ENCODE measurements around the gene RRAS.

GRCh38 chr19:49635530-49636232 is 4.3 kb downstream of the RRAS start:
- TF ChIP-seq CTCF (IDR thresholded peaks at IDR 0.05; ENCODE audit: low read length) (no peak), EZH2 (optimal IDR thresholded peaks at IDR 0.05; ENCODE audit: low read depth, low read length) (no peak), EZH2phosphoT487 (IDR thresholded peaks at IDR 0.05; ENCODE audit: low read length) (no peak)
